Lung (tissue), 12 donors: ENCODE data around the gene IL22. TPM values are rescaled to one million over a fixed set of nuclear protein-coding genes. Genes with fewer than 3 reads are reported as not detected.
A peak's percentile ranks its signal among the peaks of the same experiment; 100 is the strongest.

Experiments used
- ATAC-seq: fragments of 200-7000 bp; cut with Tn5 transposase; one replicate; pipeline ENCODE4 v1.9.1; 2020; ENCODE audit warnings: moderate number of reproducible peaks; ENCODE audit not compliant: insufficient read depth, low FRiP score
- DNase-seq, 3 donors: peaks; one replicate each; pipeline ENCODE4 v3.0.0-alpha.2; 2013 to 2017
- H3K27ac ChIP-seq, 2 donors: one replicate each; pipeline ENCODE4 v1.5.1; 2013; ENCODE audit warnings: mild to moderate bottlenecking in 2 of 2, moderate library complexity in 2 of 2, control low read depth in 1 of 2, inconsistent platforms in 1 of 2, low read depth in 1 of 2, low read length in 1 of 2
- H3K27me3 ChIP-seq, 3 donors: one replicate each; pipeline ENCODE4 v1.5.1; 2013; ENCODE audit warnings: low read length in 2 of 3; ENCODE audit not compliant: control insufficient read depth in 3 of 3, insufficient read depth in 3 of 3
- H3K36me3 ChIP-seq, 4 donors: one replicate each; pipeline ENCODE4 v1.5.1; 2013; ENCODE audit warnings: low read length in 4 of 4, mild to moderate bottlenecking in 1 of 4, moderate library complexity in 1 of 4; ENCODE audit not compliant: control insufficient read depth in 4 of 4, insufficient read depth in 4 of 4
- H3K4me1 ChIP-seq, 5 donors: one replicate each; pipeline ENCODE4 v1.5.1; 2013; ENCODE audit warnings: low read length in 5 of 5, mild to moderate bottlenecking in 2 of 5, moderate library complexity in 1 of 5; ENCODE audit not compliant: control insufficient read depth in 5 of 5, insufficient read depth in 5 of 5
- H3K4me3 ChIP-seq: one replicate; pipeline ENCODE4 v1.5.1; 2013; ENCODE audit warnings: mild to moderate bottlenecking, control low read depth, moderate library complexity
- H3K9ac ChIP-seq, 2 donors: one replicate each; pipeline ENCODE4 v1.5.1; 2013; ENCODE audit warnings: low read length in 2 of 2, control low read depth in 1 of 2; ENCODE audit not compliant: insufficient read depth in 1 of 2
- H3K9me3 ChIP-seq, 4 donors: one replicate each; pipeline ENCODE4 v1.5.1; 2013; ENCODE audit warnings: low read length in 3 of 4, mild to moderate bottlenecking in 1 of 4, moderate library complexity in 1 of 4; ENCODE audit not compliant: control insufficient read depth in 4 of 4, insufficient read depth in 3 of 4
- CTCF ChIP-seq: IDR thresholded peaks from 2 replicates; pipeline ENCODE4 v1.5.1; 2012; ENCODE audit warnings: mild to moderate bottlenecking; ENCODE audit errors: control extremely low read depth, extremely low read depth
- WGBS, 2 donors: extraction: QIAGEN DNeasy Blood & Tissue Kit; methylation state at CpG; one replicate each; pipeline ENCODE4 v1.1.7; 2013; 5-methylcytosine and 5-hydroxymethylcytosine counted together
- polyA plus RNA-seq, 2 donors: library from polyadenylated mRNA; stranded (reverse); fragments of 200-250 nt; gene quantifications; one replicate each; pipeline ENCODE4 v1.2.1, GENCODE V29; 2013
- total RNA-seq, 2 donors: library from RNA; depleted of rRNA in 1 of 2; stranded (reverse); fragments of >200 nt in 1 of 2; gene quantifications; one replicate each; pipeline ENCODE4 v1.2.1, GENCODE V29; 2014 to 2021
- donor health status: control.
- donor health status: control.
- donor health status: Bipolar disorder and iron deficiency.
- donor health status: healthy.
- donor health status: DM: yes; HTN: yes; CAD: no.

Gene IL22
- total and polyA plus RNA-seq, 4 donors: 0.46 TPM; not detected in 3

GRCh38 chr12:68276402-68276930 lies 23.1 kb upstream of the IL22 start:
- Histone ChIP-seq H3K9me3 (no peaks in the 10 kb centered on the region), H3K4me1 (peaks cover 0 to 12% (median 0%) of the 10 kb centered on the region in 5 donors), H3K27ac (no peak overlapping the region), H3K36me3 (no peaks in the 10 kb centered on the region), H3K9ac (no peak overlapping the region), H3K27me3 (no peaks in the 10 kb centered on the region), H3K4me3 (no peak overlapping the region)
- ATAC-seq: no peak
- TF ChIP-seq CTCF: no peak
- 68 to 82% methylated on average over 6 of the region's 6 CpGs for WGBS, 2 donors
- no peak for DNase-seq

GRCh38 chr12:68272732-68273131 lies 19.3 kb upstream of the IL22 start:
- no peak overlapping the region for H3K9ac ChIP-seq
- no peak overlapping the region for H3K4me3 ChIP-seq
- peaks cover 0 to 6% (median 0%) of the 10 kb centered on the region in 5 donors for H3K4me1 ChIP-seq
- ATAC-seq: no peak
- H3K27me3 ChIP-seq: no peaks in the 10 kb centered on the region
- TF ChIP-seq CTCF: no peak
- no peak for DNase-seq
- H3K27ac ChIP-seq: no peak overlapping the region
- no peaks in the 10 kb centered on the region for H3K36me3 ChIP-seq
- H3K9me3 ChIP-seq: no peaks in the 10 kb centered on the region

GRCh38 chr12:68271346-68271745 lies 17.9 kb upstream of the IL22 start:
- Histone ChIP-seq H3K4me1 (peaks cover 0 to 6% (median 0%) of the 10 kb centered on the region in 5 donors), H3K27me3 (no peaks in the 10 kb centered on the region), H3K9me3 (no peaks in the 10 kb centered on the region), H3K4me3 (no peak overlapping the region), H3K27ac (no peak overlapping the region), H3K9ac (no peak overlapping the region), H3K36me3 (no peaks in the 10 kb centered on the region)
- DNase-seq (peak in 2 of 3 donors; percentile 17 to 38), ATAC-seq (no peak)
- 60% methylated on average over 8 of the region's 8 CpGs for WGBS, 2 donors
- TF ChIP-seq CTCF: no peak

- Histone ChIP-seq H3K36me3 (no peaks in the 10 kb centered on the region), H3K4me1 (peaks cover 0 to 6% (median 0%) of the 10 kb centered on the region in 5 donors), H3K9me3 (no peaks in the 10 kb centered on the region), H3K27ac (no peak overlapping the region), H3K4me3 (no peak overlapping the region), H3K9ac (no peak overlapping the region), H3K27me3 (no peaks in the 10 kb centered on the region)
- 85 to 92% methylated on average over 3 of the region's 3 CpGs for WGBS, 2 donors
- ATAC-seq (no peak), DNase-seq (no peak)
- no peak for TF ChIP-seq CTCF
Measured at GRCh38 chr12:68270358-68270757, 17.0 kb upstream of the IL22 start.
